Liver (tissue), 9 donors: Measurements from ENCODE around the gene DCTN5. TPM values are rescaled to one million over a fixed set of nuclear protein-coding genes. Genes with fewer than 3 reads are reported as not detected.

Experiments
- DNase-seq: peaks from one replicate; pipeline ENCODE4 v3.0.0-alpha.2; 2017; ENCODE audit warnings: low spot score
- H3K27ac ChIP-seq, 2 donors: one replicate each; pipeline ENCODE4 v1.7.0; 2013; ENCODE audit warnings: inconsistent platforms in 2 of 2, low read length in 2 of 2, control low read depth in 1 of 2, low read depth in 1 of 2, mild to moderate bottlenecking in 1 of 2
- H3K27me3 ChIP-seq, 4 donors: one replicate each; pipeline versions ENCODE4 v1.6.1 to v1.7.0; 2013; ENCODE audit warnings: low read length in 3 of 4, inconsistent platforms in 1 of 4, mild to moderate bottlenecking in 1 of 4, moderate library complexity in 1 of 4; ENCODE audit not compliant: control insufficient read depth in 4 of 4, insufficient read depth in 4 of 4
- H3K36me3 ChIP-seq, 4 donors: one replicate each; pipeline versions ENCODE4 v1.6.1 to v1.7.0; 2013; ENCODE audit warnings: low read length in 3 of 4, mild to moderate bottlenecking in 3 of 4, low read depth in 1 of 4, moderate library complexity in 1 of 4; ENCODE audit not compliant: control insufficient read depth in 4 of 4, insufficient read depth in 3 of 4
- H3K4me1 ChIP-seq, 4 donors: one replicate each; pipeline versions ENCODE4 v1.6.1 to v1.7.0; 2013; ENCODE audit warnings: low read length in 3 of 4, mild to moderate bottlenecking in 3 of 4, moderate library complexity in 1 of 4; ENCODE audit not compliant: control insufficient read depth in 4 of 4, insufficient read depth in 4 of 4
- H3K4me3 ChIP-seq, 3 donors: one replicate each; pipeline versions ENCODE4 v1.6.1 to v1.7.0; 2013; ENCODE audit warnings: low read length in 3 of 3, control low read depth in 1 of 3, low read depth in 1 of 3, mild to moderate bottlenecking in 1 of 3
- H3K9ac ChIP-seq, 2 donors: one replicate each; pipeline ENCODE4 v1.7.0; 2013; ENCODE audit warnings: low read length in 2 of 2, mild to moderate bottlenecking in 2 of 2, moderate library complexity in 2 of 2, control low read depth in 1 of 2, low read depth in 1 of 2
- H3K9me3 ChIP-seq, 4 donors: one replicate each; pipeline versions ENCODE4 v1.6.1 to v1.7.0; 2013; ENCODE audit warnings: low read length in 3 of 4; ENCODE audit not compliant: control insufficient read depth in 4 of 4
- EGR1 ChIP-seq, 2 donors: IDR thresholded peaks; 2 replicates each; pipeline ENCODE4 v1.6.1; 2016 to 2018; ENCODE audit warnings: antibody characterized with exemption in 2 of 2, low read depth in 2 of 2
- FOXA1 ChIP-seq: IDR thresholded peaks from 2 replicates; pipeline ENCODE4 v1.6.1; 2016; ENCODE audit warnings: antibody characterized with exemption
- FOXA2 ChIP-seq: IDR thresholded peaks from 2 replicates; pipeline ENCODE4 v1.6.1; 2016; ENCODE audit warnings: antibody characterized with exemption
- GABPA ChIP-seq, 2 donors: IDR thresholded peaks in 1 of 2; conservative IDR thresholded peaks in 1 of 2; 2 replicates each; pipeline ENCODE4 v1.6.1; 2016; ENCODE audit warnings: antibody characterized with exemption in 2 of 2, mild to moderate bottlenecking in 1 of 2, moderate library complexity in 1 of 2
- HNF4A ChIP-seq, 2 donors: conservative IDR thresholded peaks; 2 replicates each; pipeline ENCODE4 v1.6.1; 2016; ENCODE audit warnings: antibody characterized with exemption in 2 of 2, mild to moderate bottlenecking in 2 of 2
- HNF4G ChIP-seq: IDR thresholded peaks from 2 replicates; pipeline ENCODE4 v1.6.1; 2016; ENCODE audit warnings: antibody characterized with exemption
- JUND ChIP-seq, 2 donors: IDR thresholded peaks; 2 replicates each; pipeline ENCODE4 v1.6.1; 2016; ENCODE audit warnings: antibody characterized with exemption in 2 of 2
- MAX ChIP-seq: IDR thresholded peaks from 2 replicates; pipeline ENCODE4 v1.6.1; 2016; ENCODE audit warnings: antibody characterized with exemption
- NR2F2 ChIP-seq: IDR thresholded peaks from 2 replicates; pipeline ENCODE4 v1.6.1; 2016; ENCODE audit warnings: antibody characterized with exemption
- RAD21 ChIP-seq, 2 donors: IDR thresholded peaks; 2 replicates each; pipeline ENCODE4 v1.6.1; 2016; ENCODE audit warnings: antibody characterized with exemption in 2 of 2, mild to moderate bottlenecking in 2 of 2
- REST ChIP-seq: IDR thresholded peaks from 2 replicates; pipeline ENCODE4 v1.6.1; 2016; ENCODE audit warnings: antibody characterized with exemption, mild to moderate bottlenecking
- RXRA ChIP-seq, 2 donors: IDR thresholded peaks; 2 replicates each; pipeline ENCODE4 v1.6.1; 2017 to 2018; ENCODE audit warnings: antibody characterized with exemption in 2 of 2, mild to moderate bottlenecking in 1 of 2
- TAF1 ChIP-seq: conservative IDR thresholded peaks from 2 replicates; pipeline ENCODE4 v1.6.1; 2016; ENCODE audit warnings: antibody characterized with exemption, mild to moderate bottlenecking
- YY1 ChIP-seq: IDR thresholded peaks from 2 replicates; pipeline ENCODE4 v1.6.1; 2016; ENCODE audit warnings: antibody characterized with exemption, mild to moderate bottlenecking
- ZBTB33 ChIP-seq: IDR thresholded peaks from 2 replicates; pipeline ENCODE4 v1.6.1; 2016; ENCODE audit warnings: antibody characterized with exemption
- WGBS: extraction: QIAGEN DNeasy Blood & Tissue Kit; methylation state at CpG from one replicate; pipeline ENCODE4 v1.1.7; 2013; 5-methylcytosine and 5-hydroxymethylcytosine counted together
- polyA plus RNA-seq, 2 donors: library from polyadenylated mRNA; stranded (reverse) in 1 of 2; unstranded in 1 of 2; fragments of 200-250 nt in 1 of 2; fragments of >200 nt in 1 of 2; fragmentation: Nextera tagmentation in 1 of 2; extraction: Ambion mirVana in 1 of 2; gene quantifications; one replicate each; pipeline versions ENCODE4 v1.2.1 to v1.2.3, GENCODE V29; 2013 to 2015
- total RNA-seq, 2 donors: library from RNA; depleted of rRNA; stranded (reverse); fragments of >200 nt; gene quantifications; one replicate each; pipeline ENCODE4 v1.2.3, GENCODE V29; 2014
- TF ChIP-seq, protein P1 (sequence below): fragments of 150-350 bp; IDR thresholded peaks from 2 replicates; pipeline ENCODE4 v1.5.1; 2017; ENCODE audit warnings: improper control_type of control experiment, low read depth, low read length; ENCODE audit not compliant: missing input control
- donor health status: healthy.
- donor health status: healthy.
- donor health status: healthy.
- donor health status: healthy.
- donor health status: healthy.

The DCTN5 gene
- total and polyA plus RNA-seq, 4 donors = 8.3 to 20.9 (median 16.0) TPM

DNA sequence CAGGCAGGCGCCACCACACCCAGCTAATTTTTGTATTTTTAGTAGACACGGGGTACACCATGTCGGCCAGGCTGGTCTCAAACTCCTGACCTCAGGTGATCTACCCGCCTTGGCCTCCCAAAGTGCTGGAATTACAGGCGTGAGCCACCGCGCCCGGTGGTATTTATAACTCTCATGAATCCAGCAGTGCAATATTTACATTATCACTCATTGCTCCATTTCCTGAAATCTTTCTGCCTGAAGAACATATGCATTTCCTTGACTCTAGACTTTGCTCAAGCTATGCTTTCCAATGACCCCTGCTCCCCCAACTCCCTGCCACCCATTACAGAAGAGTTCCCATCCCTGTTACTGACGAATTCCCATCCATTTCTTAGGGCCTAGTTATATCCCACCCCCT, 25.5 kb upstream of the DCTN5 start (continued):
- TF ChIP-seq REST (no peak), RXRA (IDR thresholded peaks at IDR 0.05) (no peak)

DNA sequence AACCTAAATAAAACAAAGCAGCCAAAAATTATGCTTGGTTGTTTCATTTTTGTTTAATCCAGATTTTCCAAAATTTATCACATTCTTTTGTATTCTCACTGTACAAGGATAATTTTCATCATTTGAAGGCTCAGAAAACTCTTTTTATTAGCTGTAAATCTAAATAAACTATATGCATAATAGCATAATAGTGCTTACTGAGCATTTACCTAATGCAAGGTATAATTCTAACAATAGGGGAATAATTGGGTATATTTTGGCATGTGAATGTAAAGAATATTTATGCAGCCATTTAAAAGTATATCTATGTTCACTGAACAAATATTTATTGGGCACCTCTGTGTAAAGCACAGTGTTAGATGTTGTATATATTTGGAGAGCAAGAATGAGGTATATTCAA, 17.2 kb upstream of the DCTN5 start:
- TF ChIP-seq TAF1 (no peak), ZBTB33 (no peak), NR2F2 (no peak)
- Histone ChIP-seq H3K4me3 (no peak overlapping the region), H3K27ac (no peak overlapping the region), H3K9me3 (no peaks in the 10 kb centered on the region), H3K27me3 (no peaks in the 10 kb centered on the region), H3K4me1 (no peaks in the 10 kb centered on the region), H3K9ac (no peak overlapping the region), H3K36me3 (peaks cover 20 to 57% (median 42%) of the 10 kb centered on the region in 4 donors)
- no peak for DNase-seq

DNA sequence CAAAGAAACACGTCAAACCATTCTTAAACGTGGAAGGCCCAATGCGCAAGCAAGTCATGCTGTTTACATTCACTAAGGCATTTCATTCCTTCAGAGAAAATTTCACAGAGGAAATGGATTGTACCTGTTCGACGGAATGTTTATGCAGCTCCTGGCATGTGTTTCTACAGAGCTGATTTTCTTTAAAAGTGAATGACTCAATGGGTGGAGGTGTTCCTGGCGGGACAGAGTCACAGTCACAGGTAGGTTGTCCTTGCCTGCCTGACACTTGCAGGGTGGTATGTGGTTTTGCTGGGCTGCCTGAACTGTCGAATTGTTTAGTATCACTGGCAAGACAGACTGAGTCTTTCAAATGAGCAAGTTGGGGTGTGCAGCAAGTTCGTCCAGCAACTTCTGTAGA, 11.8 kb upstream of the DCTN5 start:
- H3K27me3 ChIP-seq = no peaks in the 10 kb centered on the region
- H3K4me3 ChIP-seq = no peak overlapping the region
- no peak for DNase-seq
- H3K9ac ChIP-seq = no peak overlapping the region
- H3K4me1 ChIP-seq = no peaks in the 10 kb centered on the region
- H3K27ac ChIP-seq = no peak overlapping the region
- H3K36me3 ChIP-seq = peaks cover 8 to 42% (median 19%) of the 10 kb centered on the region in 4 donors
- no peaks in the 10 kb centered on the region for H3K9me3 ChIP-seq
- WGBS = 95% methylated on average over 8 of the region's 8 CpGs
- TF ChIP-seq TAF1 (no peak), YY1 (no peak), EGR1 (IDR thresholded peaks at IDR 0.05; ENCODE audit: low read depth in 2 of 2) (no peak), GABPA (IDR thresholded peaks at IDR 0.05 in 1 of 2, conservative IDR thresholded peaks at IDR 0.05 in 1 of 2) (no peak), MAX (no peak), REST (no peak), NR2F2 (no peak), FOXA1 (no peak), HNF4G (no peak), HNF4A (conservative IDR thresholded peaks at IDR 0.05) (no peak), JUND (IDR thresholded peaks at IDR 0.05) (no peak), ZBTB33 (no peak), FOXA2 (no peak), RAD21 (IDR thresholded peaks at IDR 0.05) (no peak), RXRA (IDR thresholded peaks at IDR 0.05) (no peak)
- TF ChIP-seq, protein P1, sequence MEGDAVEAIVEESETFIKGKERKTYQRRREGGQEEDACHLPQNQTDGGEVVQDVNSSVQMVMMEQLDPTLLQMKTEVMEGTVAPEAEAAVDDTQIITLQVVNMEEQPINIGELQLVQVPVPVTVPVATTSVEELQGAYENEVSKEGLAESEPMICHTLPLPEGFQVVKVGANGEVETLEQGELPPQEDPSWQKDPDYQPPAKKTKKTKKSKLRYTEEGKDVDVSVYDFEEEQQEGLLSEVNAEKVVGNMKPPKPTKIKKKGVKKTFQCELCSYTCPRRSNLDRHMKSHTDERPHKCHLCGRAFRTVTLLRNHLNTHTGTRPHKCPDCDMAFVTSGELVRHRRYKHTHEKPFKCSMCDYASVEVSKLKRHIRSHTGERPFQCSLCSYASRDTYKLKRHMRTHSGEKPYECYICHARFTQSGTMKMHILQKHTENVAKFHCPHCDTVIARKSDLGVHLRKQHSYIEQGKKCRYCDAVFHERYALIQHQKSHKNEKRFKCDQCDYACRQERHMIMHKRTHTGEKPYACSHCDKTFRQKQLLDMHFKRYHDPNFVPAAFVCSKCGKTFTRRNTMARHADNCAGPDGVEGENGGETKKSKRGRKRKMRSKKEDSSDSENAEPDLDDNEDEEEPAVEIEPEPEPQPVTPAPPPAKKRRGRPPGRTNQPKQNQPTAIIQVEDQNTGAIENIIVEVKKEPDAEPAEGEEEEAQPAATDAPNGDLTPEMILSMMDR = no peak
